HL-60/S4 treated with phorbol 12-myristate 13-acetate at 8.2 ng/mL for 4 days and 3 days (cell line): ENCODE data around the gene SLC25A44.

Experiments used
- in situ Hi-C: fragments of 300-500 bp; cut with MboI; formaldehyde crosslinking; loops from 2 replicates; pipeline ENCODE4 v1.15.0; 2022; ENCODE audit warnings: low sequenced_read_pairs

The SLC25A44 gene

DNA sequence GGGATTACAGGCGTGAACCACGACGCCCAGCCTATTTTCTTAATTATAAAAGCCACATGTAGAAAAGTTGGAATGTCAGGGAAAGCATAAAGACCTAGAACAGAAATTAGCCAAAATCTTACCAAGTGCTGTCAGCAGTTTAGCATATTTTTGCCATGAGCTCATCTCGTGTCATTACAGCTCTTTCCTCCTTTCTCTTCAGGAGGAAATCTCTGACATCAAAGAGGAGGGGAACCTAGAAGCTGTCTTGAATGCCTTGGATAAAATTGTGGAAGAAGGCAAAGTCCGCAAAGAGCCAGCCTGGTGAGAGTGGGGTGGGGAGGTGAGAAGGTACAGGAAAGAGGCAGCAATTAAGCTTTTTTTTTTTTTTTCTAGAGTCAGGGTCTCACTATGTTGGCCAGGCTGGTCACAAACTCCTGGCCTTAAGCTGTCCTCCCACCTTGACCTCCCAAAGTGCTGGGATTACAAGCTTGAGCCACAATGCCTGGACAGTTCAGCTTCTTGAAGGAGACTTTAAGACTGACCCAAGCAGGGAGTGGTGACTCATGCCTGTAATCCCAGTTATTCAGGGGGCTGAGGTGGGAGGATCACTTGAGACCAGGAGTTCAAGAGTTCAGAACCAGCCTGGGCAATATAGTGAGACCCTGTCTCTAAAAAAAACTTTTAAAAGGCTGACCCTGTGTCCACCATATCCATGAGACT, 39.7 kb downstream of the SLC25A44 start:
- in situ Hi-C loops = no loop called here

DNA sequence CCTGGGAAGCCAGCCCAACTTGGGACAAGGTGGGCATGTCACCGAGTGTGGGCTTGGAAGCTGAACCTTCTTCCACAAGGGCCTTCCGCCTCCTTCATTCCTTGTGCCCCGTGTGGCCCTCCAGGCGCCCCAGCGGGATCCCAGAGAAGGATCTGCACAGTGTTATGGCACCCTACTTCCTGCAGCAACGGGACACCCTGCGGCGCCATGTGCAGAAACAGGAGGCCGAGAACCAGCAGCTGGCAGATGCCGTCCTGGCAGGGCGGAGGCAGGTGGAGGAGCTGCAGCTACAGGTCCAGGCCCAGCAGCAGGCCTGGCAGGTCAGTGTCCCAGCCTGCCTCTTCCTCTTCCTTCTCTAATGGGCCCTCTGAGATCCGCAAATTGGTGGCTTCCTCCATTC, 42.3 kb downstream of the SLC25A44 start:
- in situ Hi-C loops = no loop called here

DNA sequence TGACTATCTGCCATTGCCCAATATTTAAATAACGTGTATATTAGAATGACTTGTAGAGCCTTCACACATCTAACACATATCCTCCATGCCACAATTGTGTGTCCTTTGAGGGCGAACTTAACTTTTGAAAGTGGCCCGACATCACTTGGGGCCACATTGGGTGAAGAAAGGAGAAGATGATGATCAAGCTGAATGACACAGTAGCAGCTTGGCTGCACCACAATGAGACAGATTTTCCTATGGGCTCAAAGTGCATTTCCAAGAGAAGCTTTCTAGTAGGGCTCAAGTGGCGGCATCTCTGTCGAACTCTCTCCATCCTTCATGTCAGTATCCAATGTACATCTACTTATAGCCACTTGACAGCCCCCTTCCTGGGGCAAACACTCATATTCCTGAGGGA, 44.3 kb downstream of the SLC25A44 start:
- in situ Hi-C loops = no loop called here

DNA sequence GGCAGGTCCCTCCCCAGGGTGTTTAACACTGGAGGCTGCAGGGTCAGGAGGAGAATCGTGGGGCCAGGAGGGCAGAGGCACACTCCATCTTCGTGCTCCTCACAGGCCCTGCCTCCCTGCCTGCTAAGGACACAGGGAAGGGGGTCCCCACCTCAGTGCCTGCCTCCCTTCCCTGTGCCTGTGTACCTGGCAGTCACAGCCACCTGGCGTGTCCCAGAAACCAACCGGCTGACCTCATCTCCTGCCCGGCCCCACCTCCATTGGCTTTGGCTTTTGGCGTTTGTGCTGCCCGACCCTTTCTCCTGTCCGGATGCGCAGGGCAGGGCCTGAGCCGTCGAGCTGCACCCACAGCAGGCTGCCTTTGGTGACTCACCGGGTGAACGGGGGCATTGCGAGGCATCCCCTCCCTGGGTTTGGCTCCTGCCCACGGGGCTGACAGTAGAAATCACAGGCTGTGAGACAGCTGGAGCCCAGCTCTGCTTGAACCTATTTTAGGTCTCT, 47.5 kb downstream of the SLC25A44 start:
- in situ Hi-C loops = no loop called here

DNA sequence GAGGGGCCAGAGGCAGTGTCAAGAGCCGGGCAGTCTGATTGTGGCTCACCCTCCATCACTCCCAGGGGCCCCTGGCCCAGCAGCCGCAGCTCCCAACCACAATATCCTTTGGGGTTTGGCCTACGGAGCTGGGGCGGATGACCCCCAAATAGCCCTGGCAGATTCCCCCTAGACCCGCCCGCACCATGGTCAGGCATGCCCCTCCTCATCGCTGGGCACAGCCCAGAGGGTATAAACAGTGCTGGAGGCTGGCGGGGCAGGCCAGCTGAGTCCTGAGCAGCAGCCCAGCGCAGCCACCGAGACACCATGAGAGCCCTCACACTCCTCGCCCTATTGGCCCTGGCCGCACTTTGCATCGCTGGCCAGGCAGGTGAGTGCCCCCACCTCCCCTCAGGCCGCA, 48.0 kb downstream of the SLC25A44 start, which contains the start of gene BGLAP:
BGLAP (plus strand) TSS at position 259 of the 400 bp plus-strand sequence; CDS start at position 307, 48 bp downstream.
- in situ Hi-C loops = no loop called here

DNA sequence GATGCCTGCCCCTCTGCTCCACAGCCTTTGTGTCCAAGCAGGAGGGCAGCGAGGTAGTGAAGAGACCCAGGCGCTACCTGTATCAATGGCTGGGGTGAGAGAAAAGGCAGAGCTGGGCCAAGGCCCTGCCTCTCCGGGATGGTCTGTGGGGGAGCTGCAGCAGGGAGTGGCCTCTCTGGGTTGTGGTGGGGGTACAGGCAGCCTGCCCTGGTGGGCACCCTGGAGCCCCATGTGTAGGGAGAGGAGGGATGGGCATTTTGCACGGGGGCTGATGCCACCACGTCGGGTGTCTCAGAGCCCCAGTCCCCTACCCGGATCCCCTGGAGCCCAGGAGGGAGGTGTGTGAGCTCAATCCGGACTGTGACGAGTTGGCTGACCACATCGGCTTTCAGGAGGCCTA, 48.8 kb downstream of the SLC25A44 start:
- in situ Hi-C loops = no loop called here

DNA sequence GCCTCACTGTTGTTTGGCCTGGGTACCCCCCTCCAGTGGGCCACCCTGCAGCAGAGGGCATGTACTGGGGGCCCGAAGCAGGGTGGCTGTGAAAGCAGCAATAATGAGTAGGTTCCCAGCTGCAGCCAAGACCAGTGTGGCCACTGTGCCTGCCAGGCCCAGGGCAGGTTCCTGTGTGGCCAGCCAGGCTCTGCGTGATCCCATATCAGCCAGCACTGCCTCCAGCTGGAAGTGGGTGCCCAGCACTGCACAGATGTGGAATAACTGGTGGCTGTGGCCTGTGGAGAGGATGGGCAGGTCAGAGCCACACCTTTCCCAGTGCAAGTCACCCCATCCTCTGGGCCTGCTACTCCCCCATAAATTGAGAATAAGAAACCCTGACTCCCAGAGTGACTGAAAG, 50.2 kb downstream of the SLC25A44 start:
- in situ Hi-C loops = no loop called here

DNA sequence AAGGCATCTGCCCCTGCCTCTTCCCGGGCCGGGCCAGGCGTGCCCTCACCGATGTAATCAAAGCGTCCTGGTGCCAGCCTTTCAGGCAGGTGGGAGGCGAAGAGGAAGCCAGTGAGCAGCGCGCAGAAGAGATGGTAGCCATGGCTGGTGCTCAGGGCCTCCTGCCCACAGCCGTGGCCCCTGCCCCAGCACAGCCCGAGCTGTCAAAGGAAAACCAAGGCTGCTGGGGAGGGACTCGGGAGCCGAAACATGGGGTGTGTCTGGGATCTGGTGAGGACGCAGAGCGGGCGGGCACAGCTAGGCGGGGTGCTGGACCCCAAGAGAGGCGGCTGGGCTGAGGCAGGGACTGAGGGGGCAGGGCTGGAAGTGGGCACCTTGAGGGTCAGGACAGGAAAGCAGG, 50.8 kb downstream of the SLC25A44 start:
- in situ Hi-C loops = no loop called here

DNA sequence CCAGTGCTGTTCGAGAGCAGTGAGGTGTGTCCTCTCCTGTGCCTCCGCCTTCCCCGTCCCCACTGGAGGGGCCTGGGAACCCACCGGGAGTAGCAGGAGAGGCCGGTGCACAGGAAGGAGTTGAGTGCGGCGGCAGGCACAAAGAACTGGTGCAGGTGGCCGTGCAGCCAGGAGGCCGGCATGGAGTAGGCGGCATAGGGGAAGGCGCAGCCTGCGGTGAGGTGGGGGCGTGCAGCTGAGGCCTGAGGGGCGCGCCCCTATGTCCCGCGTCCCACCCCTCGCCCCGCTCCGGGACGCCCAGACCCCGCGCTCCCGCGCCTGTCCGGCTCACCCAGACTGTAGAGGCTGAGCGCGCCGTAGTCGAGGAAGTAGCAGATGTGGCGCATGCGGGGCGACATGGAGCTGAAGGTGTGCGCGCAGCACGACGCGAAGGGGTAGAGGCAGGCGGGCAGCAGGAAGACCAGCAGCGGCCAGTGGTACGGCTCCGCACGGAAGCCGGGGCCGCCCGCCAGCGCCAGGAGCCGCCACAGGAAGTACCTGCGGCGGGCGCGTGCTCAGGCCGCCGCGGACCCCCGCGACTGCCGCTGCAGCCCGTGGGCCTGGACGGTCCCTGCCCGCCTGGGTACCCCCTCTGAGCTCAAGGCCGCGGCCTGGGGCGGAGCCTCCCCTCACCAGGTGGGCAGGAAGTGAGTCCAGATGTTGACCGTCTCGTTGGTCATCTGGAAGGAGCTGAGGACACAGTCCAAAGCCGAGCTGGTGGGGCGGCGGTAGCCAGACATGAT, 51.7 kb downstream of the SLC25A44 start:
- in situ Hi-C loops = no loop called here

DNA sequence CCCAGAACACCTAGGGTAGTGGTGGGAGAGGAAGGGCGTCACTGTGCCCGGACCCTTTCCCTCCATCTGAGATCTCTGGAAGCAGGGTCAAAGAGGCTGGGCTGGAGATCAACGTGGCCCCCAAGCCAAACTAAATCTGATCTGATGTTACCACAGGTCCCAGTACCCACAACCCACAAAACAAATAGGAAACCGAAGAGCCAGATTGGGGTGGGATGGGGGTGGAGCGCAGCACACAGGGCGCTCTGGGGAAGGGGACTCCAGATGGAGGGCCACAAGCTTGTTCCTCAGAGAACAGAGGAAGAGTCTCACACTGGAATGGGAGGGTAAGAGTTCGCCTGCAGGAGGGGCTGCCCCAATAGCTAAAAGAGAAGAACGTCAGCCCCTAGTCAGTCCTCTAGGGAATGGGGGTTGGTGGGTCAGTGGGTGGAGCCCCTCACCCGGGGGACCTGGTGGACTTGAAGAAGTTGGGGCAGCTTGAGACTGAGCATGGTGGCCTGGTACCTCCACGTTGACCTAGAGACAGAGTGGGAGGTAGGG, 52.4 kb downstream of the SLC25A44 start:
- in situ Hi-C loops = no loop called here

DNA sequence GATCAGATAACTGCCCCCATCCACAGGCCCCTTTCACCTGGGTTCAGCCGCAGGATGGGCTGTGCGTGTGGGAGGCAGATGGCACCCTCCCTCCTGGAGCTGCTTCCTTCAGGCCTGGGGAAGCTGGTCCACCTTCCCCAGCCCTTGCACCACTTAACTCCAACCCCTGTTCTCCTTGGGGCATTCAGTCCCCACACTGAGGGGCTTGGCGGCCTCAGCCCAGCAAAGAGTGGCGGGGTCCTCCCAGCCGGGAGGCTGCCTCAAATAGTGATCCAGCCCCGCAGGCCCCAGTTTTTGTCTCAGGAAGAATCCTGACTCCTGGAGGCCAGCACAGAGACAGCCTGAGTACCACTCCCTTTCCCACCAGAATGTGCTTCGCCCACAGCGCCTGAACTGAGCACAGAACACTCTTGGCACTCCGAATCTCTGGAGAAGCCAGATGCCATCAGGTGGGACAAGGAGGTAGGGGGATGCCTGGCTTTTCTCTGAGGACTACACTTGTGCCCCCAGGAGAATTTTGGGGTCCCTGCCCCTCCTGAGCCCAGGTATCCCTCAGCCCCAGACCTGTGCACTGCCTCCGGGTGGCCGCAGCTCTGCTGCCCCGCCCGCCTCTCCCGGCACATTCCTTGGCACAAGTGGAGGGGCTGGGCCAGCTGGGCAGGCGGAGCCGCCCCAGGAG, 53.0 kb downstream of the SLC25A44 start:
- in situ Hi-C loops = no loop called here

DNA sequence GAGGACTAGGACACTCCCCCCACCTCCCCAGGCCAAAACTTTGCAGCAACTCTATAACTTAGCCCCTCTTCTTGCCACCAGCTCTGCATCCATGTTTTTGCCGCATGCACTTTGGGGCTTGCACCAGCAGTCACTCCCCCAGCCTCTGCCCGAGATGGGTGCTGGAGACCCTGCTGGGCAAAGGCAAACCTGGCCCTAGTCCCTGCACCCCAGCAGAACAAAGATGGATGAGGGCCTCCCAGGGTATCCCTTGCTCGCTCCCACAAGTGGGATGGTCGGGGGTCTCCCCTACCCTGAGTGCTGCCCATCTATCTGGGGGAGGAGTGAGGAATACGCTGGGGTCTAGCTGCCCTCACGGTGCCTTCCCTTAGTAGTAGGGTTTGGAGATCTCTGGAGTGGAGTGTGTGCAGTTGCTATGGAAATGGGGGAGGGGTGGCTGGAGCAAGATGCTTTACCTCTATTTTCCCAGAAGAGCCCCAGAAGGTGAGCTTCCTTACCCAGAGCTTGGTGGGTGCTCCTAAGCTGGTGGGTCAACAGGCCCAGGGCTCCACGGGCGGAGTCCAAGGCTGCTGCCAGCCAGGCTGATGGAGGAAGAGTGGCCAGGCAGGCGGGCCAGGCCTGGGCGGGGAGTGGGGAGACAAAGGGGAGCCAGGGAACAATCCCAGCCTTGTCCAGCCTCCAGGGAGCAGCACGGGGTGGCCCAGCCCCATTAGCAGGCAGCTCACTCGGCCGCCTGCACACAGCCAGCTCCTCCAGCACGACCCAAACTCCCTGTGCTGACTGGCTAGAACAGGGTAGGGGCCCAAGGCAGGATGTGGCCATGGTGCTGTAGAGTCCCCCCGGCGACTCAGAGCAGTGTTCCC, 53.8 kb downstream of the SLC25A44 start, which contains the start of gene PAQR6:
PAQR6 (minus strand) TSS at position 597 of the 863 bp plus-strand sequence. CDS start 1,325 bp downstream, outside the sequence.
- in situ Hi-C loops = no loop called here

DNA sequence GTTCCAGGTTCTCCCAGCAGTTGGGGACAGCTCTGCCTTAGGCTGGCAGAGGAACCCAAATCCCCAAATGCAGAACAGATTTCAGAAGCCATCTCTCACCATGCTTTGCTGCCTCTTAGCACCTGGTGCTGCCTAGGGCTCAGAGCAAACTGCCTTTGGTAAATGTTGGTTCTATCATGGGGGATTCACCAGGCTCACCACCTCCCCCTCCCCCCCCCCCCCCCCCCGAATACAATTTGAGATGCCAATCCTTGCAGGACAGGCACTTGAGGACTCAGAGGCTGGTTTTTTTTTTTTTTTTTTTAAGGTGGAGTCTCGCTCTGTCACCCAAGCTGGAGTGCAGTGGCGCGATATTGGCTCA, 54.4 kb downstream of the SLC25A44 start:
- in situ Hi-C loops = no loop called here

DNA sequence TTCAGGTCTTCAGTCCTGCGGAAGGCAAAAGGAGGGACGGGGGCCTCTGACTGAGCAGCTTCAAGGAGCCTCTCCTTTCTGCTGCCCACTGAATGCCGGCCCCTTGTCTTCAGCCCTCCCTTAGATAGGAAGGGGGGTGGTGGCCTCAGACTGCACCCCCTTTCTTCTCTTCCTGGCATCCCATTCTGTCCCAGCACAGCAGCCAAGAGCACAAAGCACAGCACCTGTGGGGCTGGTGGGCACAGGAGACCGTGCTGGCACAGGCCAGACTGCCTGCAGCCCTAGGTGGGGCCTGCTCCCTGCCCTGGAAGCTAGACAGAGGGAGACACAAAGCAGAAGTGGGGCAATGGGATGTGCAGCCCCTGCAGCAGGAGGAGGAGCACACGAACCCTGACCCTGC, 55.7 kb downstream of the SLC25A44 start:
- in situ Hi-C loops = no loop called here

DNA sequence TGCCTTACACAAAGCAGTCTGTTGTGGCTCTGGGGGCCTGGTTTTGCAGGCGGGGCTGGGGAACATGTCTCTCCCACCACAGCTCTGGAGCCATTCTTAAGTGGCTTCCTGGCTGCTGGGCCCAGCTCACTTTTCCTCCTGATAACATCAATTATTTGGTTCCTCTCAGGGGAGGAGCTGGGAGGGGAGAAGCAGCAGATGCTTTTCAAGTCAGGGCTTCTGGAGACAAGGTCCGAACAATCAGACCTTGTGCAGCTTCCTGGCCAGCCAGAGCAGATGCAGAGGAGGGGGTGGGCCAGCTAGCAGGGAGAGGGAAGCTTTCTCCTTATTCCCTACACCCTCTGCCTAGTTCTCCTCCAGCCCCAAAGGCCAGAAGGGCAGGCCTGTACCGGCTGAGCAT, 57.6 kb downstream of the SLC25A44 start:
- in situ Hi-C loops = no loop called here

DNA sequence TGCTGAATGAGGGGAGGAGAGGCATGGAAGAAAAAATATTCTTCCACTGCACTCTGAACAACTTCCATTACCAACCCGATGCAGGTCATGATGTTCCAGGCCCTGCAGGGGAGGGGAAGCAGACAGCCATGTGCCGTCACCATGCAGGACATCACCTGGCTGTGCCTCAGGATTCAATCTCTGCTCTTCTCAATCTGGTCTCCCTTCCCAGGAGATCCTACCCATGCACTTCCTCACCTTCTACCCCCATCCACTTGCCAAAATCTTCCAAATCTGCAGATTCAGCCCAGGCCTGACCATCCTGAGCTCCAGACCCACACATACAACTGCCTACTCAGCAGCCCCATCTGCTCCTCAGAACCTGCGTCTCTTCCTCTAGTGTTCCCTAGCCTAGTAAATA, 59.7 kb downstream of the SLC25A44 start:
- in situ Hi-C loops = no loop called here

DNA sequence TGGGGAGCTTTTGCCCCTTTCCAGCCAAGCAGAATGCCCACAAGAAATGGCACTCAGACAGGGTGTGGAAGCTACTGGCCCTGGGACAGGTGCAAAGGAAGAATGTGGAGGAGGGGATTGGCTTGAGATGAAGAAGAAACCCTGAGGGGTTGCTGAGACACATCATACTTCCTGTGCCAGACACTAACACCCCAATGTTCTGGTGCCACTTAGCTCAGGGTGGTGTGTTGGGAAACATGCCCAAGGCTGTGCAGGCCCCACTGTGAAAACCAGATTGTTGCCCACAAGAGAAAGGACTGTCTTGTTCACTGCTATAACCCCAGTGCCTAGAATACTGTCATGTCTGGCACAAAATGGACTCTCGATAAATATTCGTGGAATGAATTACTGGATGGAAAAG, 63.8 kb downstream of the SLC25A44 start:
- in situ Hi-C loops = no loop called here

DNA sequence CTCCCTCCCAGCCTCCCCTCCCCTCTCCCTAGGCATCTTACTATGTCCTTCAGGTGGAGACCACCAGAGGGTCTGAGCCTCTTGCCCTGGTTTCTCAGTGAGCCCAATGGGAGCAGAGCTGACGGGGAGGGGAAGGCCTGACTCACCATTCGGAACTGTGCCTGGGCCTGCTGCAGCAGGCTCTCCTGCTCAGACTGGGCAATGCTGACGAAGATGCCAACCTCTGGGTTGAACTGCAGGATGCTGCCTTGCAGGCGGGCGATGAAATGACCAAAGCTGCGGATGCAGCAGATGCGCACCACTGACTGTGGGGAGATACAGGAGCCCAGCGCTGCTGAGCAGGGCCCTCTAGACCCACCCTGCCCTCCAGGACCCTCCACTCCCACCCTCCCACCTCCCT, 65.0 kb downstream of the SLC25A44 start:
- in situ Hi-C loops = no loop called here

DNA sequence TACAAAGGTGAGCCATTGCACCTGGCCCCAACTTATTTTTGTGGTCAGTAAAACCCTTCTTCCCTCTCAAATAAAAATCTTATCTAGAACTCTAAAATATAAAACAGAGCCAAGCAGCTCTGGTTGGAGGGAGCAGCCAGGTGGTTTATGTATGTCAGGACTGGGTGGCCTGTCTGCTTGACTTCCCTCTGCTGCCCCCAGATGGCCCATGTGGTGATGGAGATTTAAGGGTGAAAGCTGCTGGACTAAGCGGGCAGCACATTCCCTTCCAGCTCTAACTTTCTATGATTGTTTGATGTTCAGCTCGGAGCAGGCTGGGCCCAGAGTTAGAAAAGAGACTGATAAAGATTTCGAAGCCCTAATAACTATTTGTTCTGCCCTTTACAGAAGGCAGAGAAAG, 65.9 kb downstream of the SLC25A44 start:
- in situ Hi-C loops = no loop called here

DNA sequence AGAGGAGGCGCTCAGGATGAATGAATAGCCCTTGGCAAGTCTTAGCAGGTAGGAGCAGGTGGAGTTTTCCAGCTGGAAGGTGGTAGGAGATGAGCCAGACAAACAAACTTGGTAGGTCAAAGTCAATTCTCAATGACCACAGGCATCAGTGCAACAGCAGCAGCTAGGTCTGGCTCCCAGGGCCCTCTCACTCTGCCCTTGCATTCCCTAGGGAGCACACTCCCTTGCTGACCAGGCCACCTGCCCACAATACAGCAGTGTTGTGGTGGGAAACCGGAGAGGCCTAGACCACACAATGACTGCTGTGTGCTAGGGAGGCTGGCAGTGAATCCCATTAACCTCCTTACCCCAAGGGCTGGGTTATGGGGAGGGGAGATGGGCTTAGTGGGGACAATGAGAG, 67.0 kb downstream of the SLC25A44 start:
- in situ Hi-C loops = no loop called here
